HPDE6-E6E7 (cell line): ENCODE data around the gene AP4E1.
"Not testable (repeated sequence)": the region's sequence is repeated elsewhere in the genome, so short reads cannot be mapped to it uniquely, and the experiment has no call there.

ENCODE experiments used
- DNase-seq: peaks from one replicate; pipeline ENCODE4 v3.0.0; 2011; ENCODE audit warnings: missing footprints; ENCODE audit errors: extremely low spot score

AP4E1 gene

DNA sequence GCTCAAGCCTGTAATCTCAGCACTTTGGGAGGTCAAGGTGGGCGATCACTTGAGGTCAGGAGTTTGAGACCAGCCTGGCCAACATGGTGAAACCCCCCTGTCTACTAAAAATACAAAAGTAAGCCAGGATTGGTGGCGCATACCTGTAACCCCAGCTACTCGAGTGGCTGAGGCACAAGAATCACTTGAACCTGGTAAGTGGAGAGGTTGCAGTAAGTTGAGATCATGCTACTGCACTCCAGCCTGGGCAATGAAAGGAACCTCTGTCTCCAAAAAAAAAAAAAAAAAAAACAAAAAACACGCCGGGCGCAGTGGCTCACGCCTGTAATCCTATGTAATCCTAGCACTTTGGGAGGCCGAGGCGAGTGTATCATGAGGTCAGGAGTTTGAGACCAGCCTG is 18.9 kb upstream of the AP4E1 start:
- DNase-seq, result no peak

DNA sequence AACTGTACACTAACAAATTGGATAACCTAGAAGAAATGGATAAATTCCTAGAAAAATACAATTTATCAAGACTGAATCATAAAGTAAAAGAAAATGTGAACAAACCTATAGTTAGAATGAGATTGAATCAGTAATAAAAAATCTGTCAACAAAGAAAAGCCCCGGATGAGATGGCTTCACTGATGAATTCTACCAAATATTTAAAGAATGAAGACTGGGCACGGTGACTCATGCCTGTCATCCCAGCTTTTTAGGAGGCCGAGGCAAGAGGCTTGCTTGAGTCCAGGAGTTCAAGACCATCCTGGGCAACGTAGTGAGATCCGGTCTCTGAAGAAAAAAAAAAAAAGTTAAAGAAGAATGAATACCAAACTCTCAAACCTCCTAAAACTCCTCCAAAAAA is 17.7 kb upstream of the AP4E1 start:
- no peak for DNase-seq

DNA sequence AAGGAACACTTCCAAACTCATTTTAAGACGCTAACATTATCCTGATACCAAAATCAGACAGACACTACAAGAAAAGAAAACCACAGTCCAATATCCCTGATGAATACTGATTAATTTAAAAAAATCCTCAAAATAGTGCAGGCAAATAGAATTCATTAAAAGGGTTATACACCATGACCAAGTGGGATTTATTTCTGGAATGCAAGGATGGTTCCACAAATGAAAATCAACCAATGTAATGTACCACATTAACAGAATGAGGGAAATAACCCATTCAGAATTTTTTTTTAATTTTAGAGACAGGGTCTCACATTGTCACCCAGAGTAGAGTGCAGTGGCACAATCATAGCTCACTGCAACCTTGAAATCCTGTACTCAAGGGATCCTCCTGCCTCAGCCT is 17.3 kb upstream of the AP4E1 start:
- DNase-seq, result no peak

DNA sequence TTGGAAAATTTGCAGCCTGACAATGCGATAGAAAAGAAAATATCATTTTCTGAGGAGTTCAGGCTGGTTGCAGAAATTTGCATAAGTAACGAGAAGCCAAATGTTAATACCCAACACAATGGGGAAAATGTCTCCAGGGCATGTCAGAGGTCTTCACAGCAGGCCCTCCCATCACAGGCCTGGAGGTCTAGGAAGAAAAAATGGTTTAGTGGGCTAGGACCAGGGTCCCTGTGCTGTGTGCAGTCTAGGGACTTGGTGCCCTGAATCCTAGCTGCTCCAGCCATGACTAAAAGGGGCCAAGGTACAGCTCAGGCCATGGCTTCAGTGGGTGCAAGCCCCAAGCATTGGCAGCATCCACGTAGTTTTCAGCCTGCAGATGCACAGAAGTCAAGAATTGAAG is 14.5 kb upstream of the AP4E1 start:
- no peak for DNase-seq

DNA sequence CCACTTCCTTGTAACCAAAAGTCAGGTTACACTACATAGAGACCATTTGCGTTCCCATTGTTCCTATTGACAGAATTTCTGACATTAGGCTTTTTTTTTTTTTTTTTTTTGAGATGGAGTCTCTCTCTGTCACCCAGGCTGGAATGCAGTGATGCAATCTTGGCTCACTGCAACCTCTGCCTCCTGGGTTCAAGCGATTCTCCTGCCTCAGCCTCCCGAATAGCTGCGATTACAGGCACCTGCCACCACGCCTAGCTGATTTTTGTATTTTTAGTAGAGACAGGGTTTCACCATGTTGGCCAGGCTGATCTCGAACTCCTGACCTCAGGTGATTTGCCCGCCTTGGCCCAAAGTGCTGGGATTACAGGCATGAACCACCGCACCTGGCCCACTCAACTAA is 7.1 kb upstream of the AP4E1 start:
- not testable (repeated sequence) for DNase-seq

DNA sequence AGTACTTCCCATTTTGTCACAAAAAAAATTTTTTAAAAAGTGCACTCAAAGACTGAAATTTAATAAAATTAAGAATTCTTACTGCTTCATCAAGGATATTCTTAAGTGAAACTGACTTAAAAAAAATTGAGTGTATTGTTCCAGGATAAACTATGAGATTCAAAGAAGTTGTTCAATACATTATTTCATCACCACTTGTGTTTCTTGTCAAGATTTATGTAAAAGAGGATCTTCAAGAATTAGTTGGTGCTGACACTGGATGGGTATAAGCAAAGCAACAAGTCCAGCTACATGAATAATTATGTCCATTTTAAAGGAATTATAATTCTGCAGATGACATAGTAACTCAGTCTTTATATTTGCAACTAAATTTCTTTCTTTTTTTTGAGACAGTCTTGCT is 4.3 kb upstream of the AP4E1 start:
- no peak for DNase-seq

DNA sequence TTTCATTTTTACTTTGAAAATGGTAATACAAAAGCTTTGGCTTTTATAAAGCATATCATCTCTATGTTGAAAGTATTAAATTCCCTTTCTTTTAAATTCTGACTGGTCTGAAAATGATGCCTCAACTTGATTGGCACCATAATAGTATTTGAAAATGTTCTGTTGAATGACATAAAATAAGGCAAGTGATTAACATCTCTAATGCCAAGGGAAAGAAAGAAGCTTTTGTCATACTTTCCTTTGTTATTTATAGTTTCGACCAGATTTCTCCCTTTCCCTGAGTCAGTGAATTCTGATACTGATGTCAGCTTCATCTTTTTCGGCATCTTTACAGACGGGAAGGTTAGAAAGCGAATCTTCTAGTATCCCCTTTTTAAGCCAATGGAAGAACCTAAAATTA is 3.4 kb upstream of the AP4E1 start:
- DNase-seq, result no peak

DNA sequence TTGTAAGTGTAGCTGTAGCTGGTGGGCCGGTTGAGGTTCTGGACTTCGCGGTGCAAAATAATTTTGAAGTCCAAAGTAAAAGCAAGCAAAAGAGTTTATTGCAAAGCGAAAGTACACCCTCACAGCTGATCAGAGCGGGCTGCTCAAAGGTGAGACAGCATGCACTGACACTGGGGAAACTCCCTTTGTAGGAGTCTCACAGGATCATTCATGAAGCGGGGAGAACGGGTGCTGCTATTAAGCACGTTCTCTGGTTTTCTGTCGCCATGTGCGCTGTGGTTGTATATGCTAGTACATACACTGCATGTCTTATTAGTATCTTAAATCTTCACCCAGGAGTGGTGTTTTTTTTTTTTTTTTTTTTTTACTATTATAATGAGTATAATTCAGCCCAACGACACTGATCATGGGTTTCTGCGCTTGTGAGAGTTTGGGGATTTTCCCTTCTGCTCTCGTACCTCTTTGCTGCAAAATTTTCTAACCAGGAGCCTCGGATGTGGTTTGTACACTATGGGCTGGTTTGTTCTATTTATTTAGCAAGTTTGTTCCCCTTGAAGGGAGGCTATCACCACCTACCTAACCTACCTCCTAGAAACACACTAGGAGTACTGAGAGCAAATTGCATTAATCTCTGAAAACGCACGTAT is 1.4 kb upstream of the AP4E1 start:
- no peak for DNase-seq

DNA sequence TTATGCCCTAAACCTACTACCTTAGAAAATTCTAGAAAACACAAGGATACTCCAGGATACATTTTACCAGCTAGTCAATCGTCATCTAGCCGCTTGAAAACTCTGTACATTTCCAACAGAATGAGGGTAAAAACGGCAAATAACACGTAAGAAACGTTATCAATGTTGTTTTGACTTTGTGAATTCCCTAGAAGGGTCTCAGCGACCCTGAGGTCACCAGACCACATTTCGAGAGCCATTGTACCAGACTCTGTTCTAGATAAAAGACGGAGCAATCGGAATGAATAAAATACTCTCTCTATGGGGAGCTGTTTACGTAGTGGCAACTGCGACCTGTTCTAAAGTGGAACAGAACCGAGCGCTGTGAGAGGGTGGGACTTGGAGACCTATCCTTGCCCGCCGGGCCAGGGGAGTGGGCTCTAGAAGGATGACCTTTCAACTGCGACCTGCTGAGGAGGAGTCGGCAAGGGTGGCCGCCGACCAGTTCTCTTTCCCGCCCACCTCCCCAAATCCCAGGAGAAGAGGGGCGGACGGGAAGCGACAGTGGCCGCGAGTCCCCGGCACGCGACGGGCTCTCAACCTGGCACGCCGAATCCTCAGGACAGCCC is 778 bp upstream of the AP4E1 start:
- peak; percentile 15 for DNase-seq

DNA sequence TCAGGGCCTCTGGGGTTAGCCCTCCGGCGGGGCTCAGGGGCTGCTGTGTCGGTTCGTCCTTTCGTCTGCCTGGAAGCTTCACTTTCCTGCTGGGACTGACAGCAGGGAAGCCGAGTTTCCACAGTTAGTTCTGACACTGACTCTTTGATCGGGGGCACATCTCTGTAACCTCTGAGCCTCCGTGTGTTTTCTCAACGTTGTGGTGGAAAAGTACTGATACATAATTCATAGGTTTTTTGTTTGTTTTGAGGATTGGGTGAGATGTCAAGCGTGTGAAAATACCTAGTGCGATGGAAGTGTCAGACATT is 481 bp downstream of the AP4E1 start:
- no peak for DNase-seq

DNA sequence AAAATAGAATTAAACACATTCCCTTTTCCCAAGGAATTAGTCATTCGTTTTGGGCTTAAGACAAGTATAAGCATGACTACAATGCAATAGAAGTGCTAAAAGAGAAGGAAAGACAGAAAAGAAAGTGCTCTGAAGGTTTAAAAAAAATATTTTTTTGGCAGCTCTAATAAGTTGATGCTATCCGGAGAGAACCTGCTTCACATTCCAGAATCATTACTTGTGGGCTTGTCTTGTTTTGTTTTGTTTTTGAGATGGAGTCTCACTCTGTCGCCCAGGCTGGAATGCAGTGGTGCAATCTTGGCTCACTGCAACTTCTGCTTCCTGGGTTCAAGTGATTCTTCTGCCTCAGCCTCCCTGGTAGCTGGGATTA is 1.9 kb downstream of the AP4E1 start:
- peak; percentile 47 for DNase-seq

DNA sequence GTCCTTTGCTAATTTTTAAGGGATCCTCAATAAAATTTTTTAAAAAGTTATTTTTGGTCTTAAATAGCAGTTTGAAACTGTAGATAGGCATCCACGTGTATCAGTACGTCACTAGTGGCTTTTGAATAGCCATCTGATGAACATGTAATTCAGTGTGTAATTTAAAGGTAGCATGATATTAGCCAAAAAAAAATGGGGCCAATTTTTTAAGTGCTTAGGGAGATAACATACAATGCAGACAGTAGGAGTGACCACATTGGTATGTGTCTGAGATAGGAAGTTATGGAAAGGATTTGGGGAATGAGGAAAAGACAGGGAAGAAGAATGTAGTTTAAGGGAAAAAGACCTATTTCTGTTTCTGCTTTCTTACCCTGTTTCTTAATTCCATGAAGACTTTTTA is 2.5 kb downstream of the AP4E1 start:
- DNase-seq, result no peak

DNA sequence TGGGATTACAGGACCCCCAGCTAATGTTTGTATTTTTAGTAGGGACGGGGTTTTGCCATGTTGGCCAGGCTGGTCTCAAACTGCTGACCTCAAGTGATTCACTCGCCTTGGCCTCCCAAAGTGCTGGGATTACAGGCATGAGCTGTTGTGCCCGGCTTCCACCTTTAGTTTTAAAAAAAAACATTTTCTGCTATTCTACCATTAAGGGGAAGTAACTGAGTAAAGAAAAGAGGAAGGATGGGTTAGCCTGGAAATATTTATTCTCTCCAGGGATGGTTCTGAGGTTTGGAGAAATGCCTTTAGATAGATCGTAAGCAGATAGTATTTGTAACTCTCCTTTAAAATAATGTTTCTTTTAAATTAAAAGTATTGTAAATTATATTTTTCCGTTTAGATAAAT is 3.1 kb downstream of the AP4E1 start:
- DNase-seq, result no peak

DNA sequence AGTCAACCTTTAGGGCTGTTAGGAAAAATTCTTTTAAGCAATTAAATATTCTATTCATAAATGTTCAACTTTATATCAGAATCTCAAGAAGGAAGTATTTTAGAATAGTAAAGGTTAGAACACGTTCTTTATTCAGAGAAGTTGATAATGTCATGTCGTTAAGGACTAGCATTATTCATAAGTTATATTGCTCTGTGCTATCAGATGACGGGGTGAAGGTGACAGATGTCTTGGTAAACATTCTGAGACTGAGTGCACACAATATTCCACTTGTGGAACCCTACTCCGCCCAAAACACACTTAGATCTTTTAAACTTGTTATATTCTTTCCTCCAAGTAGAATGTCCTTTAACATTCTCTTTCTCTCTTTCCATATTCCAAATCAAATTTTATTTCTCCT is 7.9 kb downstream of the AP4E1 start:
- DNase-seq, result no peak

DNA sequence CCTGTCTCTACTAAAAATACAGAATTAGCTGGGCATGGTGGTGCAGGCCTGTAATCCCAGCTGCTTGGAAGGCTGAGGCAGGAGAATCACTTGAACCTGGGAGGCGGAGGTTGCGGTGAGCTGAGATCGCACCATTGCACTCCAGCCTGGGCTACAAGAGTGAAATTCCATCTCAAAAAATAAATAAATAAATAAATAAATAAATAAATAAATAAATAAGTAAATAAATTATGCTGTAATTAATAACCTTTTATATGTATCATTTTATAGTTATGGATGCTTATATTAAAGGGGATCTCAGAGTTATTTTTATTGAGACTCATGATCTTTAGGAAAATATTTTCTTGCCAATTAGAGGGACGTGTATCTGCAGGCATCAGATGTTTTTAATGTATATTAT is 10.9 kb downstream of the AP4E1 start:
- not testable (repeated sequence) for DNase-seq

DNA sequence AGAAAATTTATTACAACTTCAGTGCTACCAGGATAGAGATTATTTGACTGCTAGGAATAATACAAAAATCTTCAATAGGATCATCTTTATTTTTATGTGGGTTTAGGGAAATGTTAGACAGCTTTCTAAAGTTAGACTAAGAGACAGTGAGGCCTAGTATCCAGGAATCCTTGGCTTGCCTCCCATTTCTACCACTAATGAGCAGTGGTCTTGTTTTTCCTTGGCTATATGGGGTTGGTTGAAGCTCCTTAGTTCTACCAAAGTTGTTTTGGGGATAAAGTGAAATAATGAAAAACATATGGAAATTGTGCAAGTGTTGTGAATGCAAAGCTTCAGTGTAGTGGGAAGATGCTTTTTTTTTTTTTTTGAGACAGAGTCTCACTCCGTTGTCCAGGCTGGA is 16.8 kb downstream of the AP4E1 start:
- DNase-seq, result no peak

DNA sequence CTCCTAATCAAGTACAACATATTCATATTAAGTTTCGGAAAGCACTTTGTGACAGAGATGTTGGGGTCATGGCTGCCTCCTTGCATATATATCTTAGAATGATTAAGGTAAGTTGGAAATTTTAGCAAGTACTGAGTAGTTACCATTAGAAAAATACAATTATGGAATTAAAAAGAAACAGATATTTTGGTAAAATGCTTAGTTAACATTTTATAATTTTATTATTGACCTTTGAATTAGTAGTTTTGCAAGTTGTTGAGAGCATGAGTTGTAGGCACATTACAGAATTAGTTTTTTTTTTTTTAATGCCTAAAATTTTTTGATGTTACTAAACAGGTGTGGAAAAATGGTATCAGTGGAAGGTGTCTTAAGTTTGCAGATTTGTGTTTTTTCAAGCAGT is 20.6 kb downstream of the AP4E1 start:
- no peak for DNase-seq

DNA sequence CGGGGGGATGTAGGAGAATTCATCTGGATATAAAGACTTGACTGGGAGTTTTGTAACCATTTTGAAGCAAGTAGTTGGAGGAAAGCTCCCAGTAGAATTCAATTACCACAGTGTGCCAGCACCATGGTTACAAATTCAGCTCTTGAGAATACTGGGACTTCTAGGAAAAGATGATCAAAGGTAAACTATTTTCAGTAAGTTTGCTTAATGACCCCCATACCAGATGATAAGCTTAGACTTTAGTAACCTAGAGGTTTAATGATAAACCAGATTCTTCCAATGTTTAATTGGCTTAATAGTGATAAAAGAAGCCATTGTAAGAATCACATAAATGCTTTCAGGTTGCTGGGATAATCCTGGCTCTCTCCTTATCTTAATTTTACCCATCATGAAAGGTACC is 22.3 kb downstream of the AP4E1 start:
- no peak for DNase-seq

DNA sequence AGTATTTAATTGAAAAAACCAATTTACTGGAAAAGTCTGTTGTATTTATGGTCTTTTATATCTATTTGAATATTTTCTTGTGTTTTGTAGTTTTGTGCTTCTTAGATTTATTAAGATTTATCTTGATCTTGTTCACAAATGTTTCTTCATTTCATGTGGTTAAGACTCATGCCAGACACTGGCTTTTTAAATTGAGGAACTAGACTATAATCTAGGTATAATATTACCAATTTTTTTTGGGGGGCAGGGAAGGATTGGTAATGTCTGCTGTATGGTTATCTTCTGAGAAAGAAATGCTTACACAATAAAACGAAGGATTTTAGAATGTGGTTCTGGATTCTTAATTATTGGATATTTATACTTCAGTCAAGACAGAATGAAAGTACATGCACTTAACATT is 24.9 kb downstream of the AP4E1 start:
- DNase-seq, result no peak

DNA sequence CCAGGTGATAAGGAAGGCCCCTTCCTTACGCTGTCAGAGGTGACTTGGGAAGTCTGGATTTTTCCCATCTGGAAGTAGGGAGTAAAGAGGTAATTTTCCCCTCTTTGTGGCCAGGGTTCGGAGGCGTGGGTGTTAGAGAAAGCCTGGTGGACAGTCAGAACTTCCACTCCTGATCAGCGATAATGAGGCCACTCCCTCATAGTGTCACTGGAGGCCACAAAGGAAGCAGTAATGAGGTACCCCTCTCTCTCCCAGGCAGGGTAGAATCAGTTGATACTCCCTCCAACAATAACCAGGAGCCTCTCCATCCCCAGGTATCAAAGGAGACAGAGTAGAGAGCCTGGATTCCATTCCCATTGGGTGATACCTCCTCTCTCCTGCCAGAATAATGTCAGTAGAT is 30.0 kb downstream of the AP4E1 start:
- DNase-seq, result no peak

DNA sequence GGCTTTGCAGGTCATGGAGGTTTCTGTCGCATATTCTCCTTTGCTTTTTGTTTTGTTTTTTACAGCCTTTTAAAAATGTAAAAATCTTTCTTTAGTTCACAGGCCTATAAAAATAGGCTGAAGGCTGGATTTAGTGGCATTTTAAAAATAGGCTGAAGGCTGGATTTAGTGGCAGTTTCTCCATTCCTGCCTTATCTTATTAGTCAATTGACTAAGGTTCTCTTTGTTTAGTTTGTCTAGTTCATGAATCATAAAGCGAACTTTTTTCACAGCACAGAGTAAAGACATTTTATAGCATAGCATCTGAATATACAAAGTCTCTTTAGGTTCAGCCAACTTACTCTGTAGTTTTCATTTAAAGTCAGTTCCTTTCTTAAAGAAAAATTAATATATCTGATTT is 31.4 kb downstream of the AP4E1 start:
- no peak for DNase-seq

DNA sequence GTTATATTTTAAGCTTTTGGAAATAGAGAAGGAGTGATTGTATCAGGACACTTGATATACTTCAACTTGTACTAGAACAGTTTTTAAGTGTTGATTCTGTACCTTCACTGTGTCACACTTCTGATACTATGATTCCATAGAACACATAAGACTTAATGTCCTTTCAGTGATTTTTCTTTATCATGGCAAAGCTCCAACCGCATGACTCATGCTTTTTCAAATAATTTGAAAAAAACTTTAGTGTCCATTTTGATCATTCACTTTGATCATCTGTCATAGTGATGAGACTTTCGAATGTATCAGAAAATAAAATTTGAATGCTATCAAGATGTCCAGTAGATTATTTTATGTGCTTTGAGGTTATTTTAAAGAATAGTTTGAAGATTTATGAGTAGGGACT is 32.0 kb downstream of the AP4E1 start:
- no peak for DNase-seq

DNA sequence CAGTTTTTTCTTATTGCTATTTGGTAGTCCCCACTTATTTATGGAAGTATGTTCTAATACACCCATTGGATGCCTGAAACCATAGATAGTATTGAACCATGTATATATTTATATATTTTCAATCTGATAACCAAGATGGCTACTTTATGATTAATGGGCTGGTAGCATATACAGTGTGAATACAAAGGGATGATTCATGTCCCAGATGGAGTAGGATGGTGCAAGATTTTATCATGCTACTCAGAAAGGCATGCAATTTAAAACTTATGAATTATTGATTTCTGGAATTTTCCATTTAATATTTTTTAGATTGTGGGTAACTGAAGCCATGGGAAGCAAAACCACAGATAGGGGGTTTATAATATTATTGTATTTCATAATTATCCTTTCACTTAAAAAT is 35.2 kb downstream of the AP4E1 start:
- DNase-seq, result no peak

DNA sequence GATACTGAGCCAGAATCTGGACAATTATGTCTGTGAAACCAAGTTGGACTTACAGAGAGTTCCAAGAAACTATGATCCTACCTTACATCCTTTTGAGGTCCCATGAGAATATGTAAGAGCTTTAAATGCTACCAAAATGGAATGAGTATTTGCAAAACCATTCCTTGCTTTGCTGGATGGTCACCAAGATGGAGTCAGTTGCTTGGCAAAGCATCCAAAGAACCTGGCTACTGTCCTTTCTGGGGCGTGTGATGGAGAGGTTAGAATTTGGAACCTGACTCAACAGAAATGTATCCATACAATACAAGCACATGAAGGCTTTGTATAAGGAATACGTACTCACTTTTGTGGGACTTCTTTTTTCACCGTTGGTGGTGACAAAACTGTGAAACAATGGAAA is 36.2 kb downstream of the AP4E1 start:
- DNase-seq, result no peak
